GM21529 (cell line): Measurements from ENCODE around the gene ALK.

Source experiments
- ATAC-seq: cut with Tn5 transposase; IDR thresholded peaks from one replicate; pipeline ENCODE4 v1.9.1; 2021; ENCODE audit not compliant: unreplicated experiment

The ALK gene

GRCh38 chr2:29182920-29183319, 738.5 kb downstream of the ALK start:
- no peak for ATAC-seq

DNA sequence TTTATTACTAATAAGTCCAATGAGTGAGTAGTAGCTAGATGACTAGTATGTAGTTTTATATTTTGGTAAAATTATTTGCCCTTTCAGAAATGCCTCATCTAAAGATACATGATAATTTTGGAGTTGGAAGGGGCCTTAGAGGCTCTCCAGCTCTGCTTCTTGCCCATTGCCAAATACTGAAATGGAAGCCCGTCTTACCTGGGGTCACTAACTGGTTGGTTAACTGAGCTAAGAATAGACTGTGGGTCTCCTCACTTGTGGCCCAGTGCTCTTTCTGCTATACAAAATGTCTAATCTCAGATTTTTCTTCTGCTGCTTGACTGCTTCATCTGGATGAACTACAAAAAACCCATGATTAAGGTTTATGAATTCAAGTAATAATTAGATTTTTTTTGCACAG, 739.1 kb downstream of the ALK start:
- no peak for ATAC-seq

DNA sequence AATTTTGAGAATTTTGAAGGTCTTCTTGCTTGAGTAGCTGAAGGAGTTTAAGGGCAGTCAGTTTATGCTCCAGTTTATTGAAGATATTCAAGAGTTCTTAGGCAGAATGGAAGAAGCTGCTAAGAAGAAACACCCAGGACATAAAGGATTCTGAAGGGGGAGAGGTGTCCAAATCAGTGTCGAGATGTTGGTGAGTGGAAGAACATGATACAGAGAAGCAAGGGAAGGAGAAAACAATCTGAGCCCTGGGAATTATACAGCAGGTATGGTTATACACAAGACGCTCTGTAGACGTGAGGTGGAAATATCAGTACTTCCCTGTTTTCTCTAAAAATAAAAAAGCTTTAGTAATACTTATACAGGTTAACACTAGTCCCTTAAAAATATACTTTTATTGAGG, 746.0 kb downstream of the ALK start:
- ATAC-seq, result no peak

- no peak for ATAC-seq
These were observed 746.4 kb downstream of the ALK start for GRCh38 chr2:29174937-29175336.

DNA sequence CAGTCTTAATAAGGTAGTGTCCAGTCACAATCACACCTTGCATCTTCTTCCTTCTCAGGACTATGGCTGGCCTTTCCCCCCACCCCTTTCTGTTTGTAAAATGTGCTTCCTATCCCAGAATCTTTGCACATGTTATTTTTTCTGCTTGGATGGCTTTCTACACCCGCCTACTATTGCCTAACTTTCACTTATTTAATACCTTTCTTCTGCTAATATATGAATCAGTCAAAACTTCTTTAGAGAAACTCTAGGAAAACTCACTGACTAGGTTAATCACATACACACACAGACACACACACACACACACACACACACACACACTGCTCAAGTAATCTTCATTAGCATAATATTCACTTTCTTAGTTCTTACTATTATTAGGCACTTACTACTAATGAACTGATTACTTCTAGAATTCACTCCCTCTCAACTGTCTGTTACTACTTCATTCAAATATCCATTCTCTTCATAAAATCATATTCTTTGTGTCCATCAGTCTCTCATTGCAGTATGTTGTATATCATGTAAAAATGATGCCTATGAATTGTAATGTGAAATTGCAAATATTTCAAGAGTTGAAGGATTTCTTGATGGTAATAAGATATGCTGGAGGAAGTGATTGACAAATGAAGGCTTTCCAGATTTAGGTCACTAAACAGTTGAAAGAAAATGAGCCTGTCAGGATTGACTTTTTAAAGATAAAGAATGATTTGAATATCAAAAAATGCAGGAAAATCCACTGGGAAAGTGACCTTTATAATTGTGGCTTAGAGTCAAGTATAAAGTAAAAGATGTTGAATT, 754.9 kb downstream of the ALK start:
- ATAC-seq, result no peak

- no peak for ATAC-seq
These were observed 755.8 kb downstream of the ALK start for GRCh38 chr2:29165362-29166241.

DNA sequence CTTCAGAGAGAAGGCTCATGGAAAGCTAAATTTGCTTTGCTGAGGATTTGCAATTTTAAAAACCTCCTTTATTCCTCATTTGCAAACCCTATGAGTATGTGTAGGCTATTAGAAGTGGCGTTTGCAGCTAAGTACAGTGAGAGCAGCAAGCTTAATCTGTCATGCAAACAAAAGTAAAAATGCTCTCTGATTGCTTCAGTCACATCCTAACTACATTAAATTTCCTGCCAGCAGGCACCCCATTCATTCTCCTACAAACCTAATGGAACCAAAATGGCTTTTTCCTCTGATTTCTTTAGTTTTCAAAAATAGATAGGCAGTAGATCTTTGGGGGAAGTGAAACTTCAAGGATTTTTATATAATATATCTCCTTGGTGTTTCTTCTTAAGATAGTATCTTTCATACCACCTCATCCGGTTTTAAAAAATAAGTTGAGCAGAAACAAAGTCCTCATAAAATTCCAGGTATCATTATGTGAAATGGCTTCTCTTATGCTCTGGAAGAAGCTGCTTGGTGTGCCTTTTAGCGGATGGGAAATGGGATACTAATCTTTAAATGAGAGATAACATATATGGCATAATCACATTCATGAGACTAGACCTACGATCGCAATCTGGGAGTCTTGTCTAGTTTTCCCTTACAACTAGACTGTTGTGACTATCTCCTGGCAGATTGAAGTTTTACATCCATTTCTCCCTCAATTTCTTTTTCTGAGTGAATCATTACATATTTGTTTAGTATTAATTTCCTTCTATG, 757.1 kb downstream of the ALK start:
- no peak for ATAC-seq

- no peak for ATAC-seq
These were observed 759.0 kb downstream of the ALK start for GRCh38 chr2:29162204-29162928.

- no peak for ATAC-seq
These were observed 761.2 kb downstream of the ALK start for GRCh38 chr2:29160184-29160583.

DNA sequence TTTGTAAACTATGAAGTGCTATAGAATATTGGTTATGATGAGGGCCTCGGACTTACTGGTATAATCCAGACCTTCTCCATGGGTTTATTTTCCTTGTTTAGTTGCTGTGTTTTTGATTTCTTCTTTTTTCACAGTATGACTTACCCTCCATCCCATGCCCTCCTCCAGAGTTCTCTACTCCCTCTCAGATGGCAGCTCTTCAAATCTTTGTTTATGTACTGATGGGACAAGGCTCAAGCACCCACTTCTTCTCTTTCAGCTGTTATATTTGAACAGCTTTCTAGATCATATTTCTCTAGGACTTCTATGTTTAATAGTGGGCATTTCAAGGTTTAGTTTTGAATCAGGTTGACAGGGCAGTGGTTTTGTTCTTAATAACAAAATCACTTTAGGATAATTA, 762.3 kb downstream of the ALK start:
- no peak for ATAC-seq

DNA sequence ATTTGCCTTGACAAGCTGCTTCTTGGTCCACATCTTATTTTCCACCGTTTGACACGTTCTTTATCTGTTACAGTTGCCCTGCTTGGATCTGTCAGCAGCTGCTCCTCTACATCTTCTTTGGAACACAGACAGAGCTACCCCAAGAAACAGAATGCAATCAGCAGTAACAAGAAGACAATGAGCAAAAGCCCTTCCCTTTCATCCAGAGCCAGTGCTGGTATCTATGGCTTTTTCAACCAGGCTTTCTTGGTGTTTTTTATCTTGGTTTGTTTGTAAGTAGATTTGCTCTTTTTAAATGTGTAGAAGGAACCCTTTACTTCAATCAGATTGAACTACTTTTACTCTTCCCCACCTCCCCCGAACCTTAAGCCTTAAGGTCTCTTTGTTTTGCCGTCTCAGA, 764.3 kb downstream of the ALK start:
- no peak for ATAC-seq

DNA sequence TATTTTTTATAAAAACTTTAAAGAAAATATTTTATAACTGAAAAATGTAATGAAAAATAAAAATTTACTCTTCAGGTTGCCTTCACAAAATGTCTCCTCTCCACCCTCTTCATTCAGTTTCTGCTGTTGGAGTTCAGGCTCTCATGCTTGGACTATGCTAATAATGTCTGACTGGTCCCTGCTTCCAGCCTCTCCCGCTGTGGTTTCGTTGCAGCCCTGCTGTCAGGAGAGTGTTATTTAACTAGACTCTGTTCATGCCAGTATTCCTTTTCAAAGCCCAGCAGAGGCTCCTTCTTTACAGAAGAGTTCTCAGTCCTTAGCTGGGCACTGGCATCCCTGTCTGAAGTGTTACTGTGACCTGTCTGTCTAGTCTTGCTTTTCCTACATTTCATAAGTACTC, 765.8 kb downstream of the ALK start:
- no peak for ATAC-seq

DNA sequence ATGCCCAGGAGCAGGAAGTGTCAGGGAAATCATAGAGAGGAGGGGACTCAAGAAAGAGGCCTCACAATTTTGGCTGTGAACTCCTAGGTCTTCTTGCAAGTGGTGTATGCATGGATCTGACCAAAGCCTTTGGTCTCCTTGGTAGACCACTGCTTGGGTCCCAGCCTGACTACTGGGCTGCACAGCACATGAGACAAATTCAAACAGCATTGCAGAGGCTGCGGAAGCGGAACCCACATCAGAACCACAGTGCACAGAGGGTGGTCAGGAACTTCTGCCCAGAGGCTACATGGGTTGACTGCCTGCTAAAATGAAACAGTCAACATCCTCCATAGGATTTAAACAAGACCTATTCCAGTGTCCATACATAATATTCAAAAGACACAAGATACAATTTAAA, 766.8 kb downstream of the ALK start:
- ATAC-seq, result no peak

GRCh38 chr2:29147963-29148362, 773.4 kb downstream of the ALK start:
- ATAC-seq, result no peak

DNA sequence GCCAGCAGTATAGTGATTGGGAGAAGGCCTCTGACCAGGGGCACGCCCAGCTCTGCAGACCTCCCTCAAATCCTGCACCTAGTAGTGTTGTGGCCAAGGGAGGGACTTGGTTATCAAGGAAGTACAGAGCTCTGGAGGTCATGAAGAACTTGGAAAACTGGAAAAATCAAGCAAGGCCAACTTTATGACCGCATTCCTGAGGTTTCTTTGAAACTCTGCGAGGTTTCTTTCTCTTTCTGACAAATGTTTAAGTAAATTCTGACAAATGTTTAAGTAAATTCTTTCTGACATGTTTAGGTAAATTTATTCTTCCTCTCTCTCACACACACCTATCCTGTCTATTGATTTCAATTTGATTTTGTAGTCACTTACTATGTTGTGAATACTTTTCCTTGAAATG, 775.2 kb downstream of the ALK start:
- ATAC-seq, result no peak

- ATAC-seq, result no peak
These were observed 777.7 kb downstream of the ALK start for GRCh38 chr2:29143657-29144056.
